GM12878 (cell line): ENCODE data around the gene NINJ1. TPM values are rescaled to one million over a fixed set of nuclear protein-coding genes. Genes with fewer than 3 reads are reported as not detected.

ENCODE experiments used
- KDM1A ChIP-seq: fragments of 200-600 bp; sonication (generic); IDR thresholded peaks from 2 replicates; pipeline ENCODE4 v1.6.1; 2016; ENCODE audit warnings: borderline replicate concordance
- PAX5 ChIP-seq: IDR thresholded peaks from 2 replicates; pipeline ENCODE4 v1.6.1; 2011; ENCODE audit warnings: low read depth, low read length, borderline replicate concordance
- POLR2A ChIP-seq: IDR thresholded peaks from 2 replicates; pipeline ENCODE4 v1.6.1; 2011; ENCODE audit warnings: low read depth, mild to moderate bottlenecking, low read length
- POLR2AphosphoS2 ChIP-seq: IDR thresholded peaks from 2 replicates; pipeline ENCODE4 v1.6.1; 2011; ENCODE audit warnings: low read depth, mild to moderate bottlenecking, low read length, improper control_type of control experiment, moderate library complexity
- SPI1 ChIP-seq: IDR thresholded peaks from 2 replicates; pipeline ENCODE4 v1.6.1; 2011; ENCODE audit warnings: low read depth, mild to moderate bottlenecking, low read length, moderate library complexity, borderline replicate concordance; ENCODE audit not compliant: insufficient read depth
- TAF1 ChIP-seq: IDR thresholded peaks from 2 replicates; pipeline ENCODE4 v1.6.1; 2011; ENCODE audit warnings: mild to moderate bottlenecking, low read depth, low read length, borderline replicate concordance
- WRNIP1 ChIP-seq: IDR thresholded peaks from 2 replicates; pipeline ENCODE4 v1.6.1; 2011; ENCODE audit warnings: low read depth, low read length, improper control_type of control experiment, borderline replicate concordance
- YBX1 ChIP-seq: fragments of 450-650 bp; IDR thresholded peaks from 2 replicates; pipeline ENCODE4 v1.6.1; 2016; ENCODE audit warnings: antibody characterized with exemption
- ZNF274 ChIP-seq: IDR thresholded peaks from one replicate; pipeline ENCODE4 v1.8.0; 2011; ENCODE audit not compliant: insufficient read length, insufficient read depth
- polyA plus RNA-seq, 11 experiments: library from polyadenylated mRNA; depleted of rRNA in 4 of 11; unstranded in 6 of 11; stranded (reverse) in 5 of 11; fragments of >200 nt; fragmentation: Nextera tagmentation in 4 of 11; fragmentation: Illumina TruSeq in 1 of 11; extraction: Ambion mirVana in 4 of 11; extraction: Trizol in 1 of 11; gene quantifications; 1 replicate in 1 of 11; 2 replicates in 10 of 11; pipeline versions ENCODE4 v1.2.1 to v1.2.3, GENCODE V29; 2011 to 2016; ENCODE audit warnings: inconsistent platforms in 2 of 11, missing spikeins in 2 of 11, low read depth in 1 of 11
- total RNA-seq, 4 experiments: library from RNA; depleted of rRNA in 3 of 4; stranded (reverse); fragments of >200 nt in 3 of 4; fragmentation: Illumina TruSeq in 1 of 4; extraction: Trizol in 1 of 4; gene quantifications; 2 replicates each; pipeline versions ENCODE4 v1.2.1 to v1.2.3, GENCODE V29; 2013 to 2021
- TF ChIP-seq, protein P1 (sequence below): fragments of 450-650 bp; formaldehyde crosslinking; IDR thresholded peaks from 2 replicates; pipeline ENCODE4 v1.5.0; 2022; ENCODE audit warnings: mild to moderate bottlenecking, missing genetic modification characterization
- TF ChIP-seq, protein P2 (sequence below): IDR thresholded peaks from 2 replicates; pipeline ENCODE4 v1.6.1; 2012; ENCODE audit warnings: low read depth, low read length, improper control_type of control experiment
- TF ChIP-seq, protein P3 (sequence below): fragments of 150-350 bp; IDR thresholded peaks from 2 replicates; pipeline ENCODE4 v1.6.1; 2014; ENCODE audit warnings: mild to moderate bottlenecking, low read depth, low read length

NINJ1 gene
- total and polyA plus RNA-seq, 10 of the 15 experiments (the other 5 are each of a cell fraction or from before 2014, with no cell fraction given), result 0.64 to 33.5 (median 17.1) TPM

DNA sequence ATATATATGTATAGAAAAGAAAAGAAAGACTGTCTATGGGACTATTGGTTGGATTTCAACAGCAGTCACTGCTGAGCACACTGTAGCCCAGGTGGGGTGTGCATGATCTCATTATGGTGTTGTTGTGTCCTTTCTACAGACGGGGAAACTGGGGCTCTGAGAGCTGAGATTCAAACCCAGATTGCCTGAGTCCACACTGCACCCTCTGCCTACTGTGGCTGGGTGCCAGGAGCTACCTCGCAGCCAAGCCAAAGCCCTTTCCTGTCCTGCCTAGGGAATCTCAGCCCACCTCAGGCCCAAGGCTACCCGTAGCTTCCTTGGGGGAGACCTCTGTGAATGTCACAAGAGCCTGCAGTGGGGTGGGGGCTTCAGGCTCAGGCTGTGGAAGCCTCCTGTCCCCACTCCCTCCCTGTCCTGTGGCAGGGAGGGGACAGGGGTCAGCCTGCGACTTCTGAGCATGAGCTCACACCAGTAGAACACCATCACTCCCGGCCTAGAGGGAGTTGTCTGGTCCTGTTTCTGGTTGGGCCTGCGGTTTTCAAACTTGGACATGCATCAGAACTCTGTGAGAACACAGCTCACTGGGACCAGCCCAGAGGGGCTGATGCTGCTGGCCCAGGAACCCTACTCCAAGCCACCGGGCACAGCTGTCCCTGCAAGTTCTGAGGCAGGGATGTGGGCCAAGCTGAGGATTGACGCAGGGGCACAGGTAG is 7.9 kb upstream of the NINJ1 start (continued):
- TF ChIP-seq, protein P1, sequence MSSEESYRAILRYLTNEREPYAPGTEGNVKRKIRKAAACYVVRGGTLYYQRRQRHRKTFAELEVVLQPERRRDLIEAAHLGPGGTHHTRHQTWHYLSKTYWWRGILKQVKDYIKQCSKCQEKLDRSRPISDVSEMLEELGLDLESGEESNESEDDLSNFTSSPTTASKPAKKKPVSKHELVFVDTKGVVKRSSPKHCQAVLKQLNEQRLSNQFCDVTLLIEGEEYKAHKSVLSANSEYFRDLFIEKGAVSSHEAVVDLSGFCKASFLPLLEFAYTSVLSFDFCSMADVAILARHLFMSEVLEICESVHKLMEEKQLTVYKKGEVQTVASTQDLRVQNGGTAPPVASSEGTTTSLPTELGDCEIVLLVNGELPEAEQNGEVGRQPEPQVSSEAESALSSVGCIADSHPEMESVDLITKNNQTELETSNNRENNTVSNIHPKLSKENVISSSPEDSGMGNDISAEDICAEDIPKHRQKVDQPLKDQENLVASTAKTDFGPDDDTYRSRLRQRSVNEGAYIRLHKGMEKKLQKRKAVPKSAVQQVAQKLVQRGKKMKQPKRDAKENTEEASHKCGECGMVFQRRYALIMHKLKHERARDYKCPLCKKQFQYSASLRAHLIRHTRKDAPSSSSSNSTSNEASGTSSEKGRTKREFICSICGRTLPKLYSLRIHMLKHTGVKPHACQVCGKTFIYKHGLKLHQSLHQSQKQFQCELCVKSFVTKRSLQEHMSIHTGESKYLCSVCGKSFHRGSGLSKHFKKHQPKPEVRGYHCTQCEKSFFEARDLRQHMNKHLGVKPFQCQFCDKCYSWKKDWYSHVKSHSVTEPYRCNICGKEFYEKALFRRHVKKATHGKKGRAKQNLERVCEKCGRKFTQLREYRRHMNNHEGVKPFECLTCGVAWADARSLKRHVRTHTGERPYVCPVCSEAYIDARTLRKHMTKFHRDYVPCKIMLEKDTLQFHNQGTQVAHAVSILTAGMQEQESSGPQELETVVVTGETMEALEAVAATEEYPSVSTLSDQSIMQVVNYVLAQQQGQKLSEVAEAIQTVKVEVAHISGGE (CRISPR knock-in tag), result no peak
- TF ChIP-seq TAF1 (no peak), SPI1 (no peak), KDM1A (no peak), WRNIP1 (no peak), POLR2AphosphoS2 (no peak), PAX5 (no peak), YBX1 (no peak), ZNF274 (no peak), POLR2A (no peak)
- TF ChIP-seq, protein P2, sequence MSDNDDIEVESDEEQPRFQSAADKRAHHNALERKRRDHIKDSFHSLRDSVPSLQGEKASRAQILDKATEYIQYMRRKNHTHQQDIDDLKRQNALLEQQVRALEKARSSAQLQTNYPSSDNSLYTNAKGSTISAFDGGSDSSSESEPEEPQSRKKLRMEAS, result no peak
- TF ChIP-seq, protein P3, sequence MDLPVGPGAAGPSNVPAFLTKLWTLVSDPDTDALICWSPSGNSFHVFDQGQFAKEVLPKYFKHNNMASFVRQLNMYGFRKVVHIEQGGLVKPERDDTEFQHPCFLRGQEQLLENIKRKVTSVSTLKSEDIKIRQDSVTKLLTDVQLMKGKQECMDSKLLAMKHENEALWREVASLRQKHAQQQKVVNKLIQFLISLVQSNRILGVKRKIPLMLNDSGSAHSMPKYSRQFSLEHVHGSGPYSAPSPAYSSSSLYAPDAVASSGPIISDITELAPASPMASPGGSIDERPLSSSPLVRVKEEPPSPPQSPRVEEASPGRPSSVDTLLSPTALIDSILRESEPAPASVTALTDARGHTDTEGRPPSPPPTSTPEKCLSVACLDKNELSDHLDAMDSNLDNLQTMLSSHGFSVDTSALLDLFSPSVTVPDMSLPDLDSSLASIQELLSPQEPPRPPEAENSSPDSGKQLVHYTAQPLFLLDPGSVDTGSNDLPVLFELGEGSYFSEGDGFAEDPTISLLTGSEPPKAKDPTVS, result no peak
